Fibroblast of skin of abdomen (primary cell): ENCODE results near the gene LARGE1.

ENCODE experiments used
- DNase-seq: peaks from one replicate; pipeline ENCODE4 v3.0.0-alpha.2; 2013

The LARGE1 gene

GRCh38 chr22:33772745-33773144 lies 147.5 kb downstream of the LARGE1 start:
- DNase-seq, result no peak

- DNase-seq, result no peak
Observed at GRCh38 chr22:33771136-33771535, 149.1 kb downstream of the LARGE1 start.

- DNase-seq, result no peak
Observed at GRCh38 chr22:33770723-33771122, 149.6 kb downstream of the LARGE1 start.

DNA sequence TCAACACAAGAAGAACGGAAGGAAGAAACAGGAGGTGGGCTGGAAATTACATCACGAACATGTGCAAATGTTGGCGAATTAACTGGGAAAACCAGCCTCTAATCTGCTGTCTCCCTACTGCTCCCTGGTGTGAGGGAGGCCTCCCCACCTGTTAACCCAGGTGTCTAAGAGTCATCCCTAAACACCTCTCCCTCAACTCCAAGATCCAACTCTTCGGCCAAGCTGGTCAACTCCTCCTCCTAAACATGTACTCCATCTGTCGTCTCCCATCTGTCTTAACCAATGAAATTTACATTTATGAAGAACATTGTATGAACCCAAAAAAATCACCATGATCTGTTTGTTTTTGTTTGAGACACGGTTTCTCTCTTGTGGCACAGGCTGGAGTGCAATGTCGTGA lies 154.2 kb downstream of the LARGE1 start:
- no peak for DNase-seq

DNA sequence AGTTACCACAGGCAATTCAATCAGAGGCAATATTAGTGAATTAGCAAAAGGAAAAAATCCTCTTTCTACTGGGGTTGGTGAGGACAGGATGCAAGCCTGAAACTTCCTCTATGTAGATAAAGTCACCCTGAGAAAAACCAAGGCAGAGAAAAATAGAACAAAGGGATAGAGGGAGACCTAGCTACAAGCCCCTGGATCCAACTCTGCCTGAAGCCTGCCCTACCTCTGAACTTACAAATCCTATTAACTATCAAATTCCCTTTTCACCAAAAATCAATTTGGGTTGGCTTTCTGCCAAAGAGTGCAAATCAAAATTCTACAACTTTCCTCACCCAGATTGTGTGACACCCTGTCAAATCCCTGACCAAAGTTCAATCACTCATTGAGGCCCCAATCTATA lies 161.3 kb downstream of the LARGE1 start:
- no peak for DNase-seq

DNA sequence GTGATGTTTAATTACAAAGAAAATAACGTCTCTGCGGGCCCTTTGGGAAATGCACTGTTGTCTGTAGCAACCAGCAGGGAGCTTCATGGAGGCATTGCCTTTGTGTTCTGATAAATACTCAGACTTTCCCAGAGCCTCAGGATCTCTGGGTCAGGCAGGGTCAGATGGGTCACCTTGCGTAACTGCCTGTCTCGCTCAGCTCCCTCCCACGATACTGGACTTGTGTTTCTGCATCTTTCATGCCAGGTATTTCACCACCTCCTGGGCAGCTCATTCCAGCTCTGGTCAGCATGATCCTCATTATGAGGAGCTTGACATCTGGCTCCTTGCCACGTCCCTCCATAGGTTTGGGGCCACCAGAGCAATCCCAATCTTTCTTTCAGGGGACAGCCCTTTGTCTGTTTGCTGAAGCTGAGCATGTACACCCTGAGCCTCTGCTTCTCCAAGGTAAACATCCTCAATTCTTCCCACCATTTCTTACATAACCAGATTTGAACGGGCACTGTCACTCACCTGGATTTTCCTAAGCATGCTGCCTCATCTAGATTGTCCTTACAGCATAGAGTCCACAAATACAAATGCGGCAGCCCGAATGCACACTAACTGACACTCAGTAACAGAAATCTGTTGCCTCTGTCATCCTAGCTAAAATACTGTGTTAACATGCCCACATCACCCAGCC lies 162.3 kb downstream of the LARGE1 start:
- DNase-seq, result no peak

GRCh38 chr22:33757041-33757801 lies 163.1 kb downstream of the LARGE1 start:
- no peak for DNase-seq

DNA sequence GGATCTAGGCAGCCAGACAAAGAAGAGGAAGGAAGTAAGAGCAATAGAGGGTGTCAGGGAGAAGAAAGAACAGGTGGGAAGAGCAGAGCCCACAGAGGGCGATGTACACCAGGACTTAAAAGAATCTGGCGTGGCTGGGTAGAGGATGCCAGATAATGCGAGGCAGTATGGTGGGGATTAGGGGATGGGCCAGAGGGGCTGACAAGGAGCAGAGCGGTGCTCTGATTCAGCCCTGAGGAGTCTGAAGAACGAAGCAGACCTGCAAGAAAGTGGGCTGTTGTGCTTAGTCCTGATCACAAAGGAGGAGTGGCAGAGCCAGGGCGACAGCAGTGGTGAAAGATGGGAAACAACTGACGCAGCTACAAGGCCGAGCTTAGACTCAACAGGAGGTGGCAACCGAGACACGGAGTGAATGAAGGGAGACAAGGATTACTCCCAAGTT lies 163.7 kb downstream of the LARGE1 start:
- DNase-seq, result no peak

GRCh38 chr22:33748714-33749113 lies 171.6 kb downstream of the LARGE1 start:
- no peak for DNase-seq

DNA sequence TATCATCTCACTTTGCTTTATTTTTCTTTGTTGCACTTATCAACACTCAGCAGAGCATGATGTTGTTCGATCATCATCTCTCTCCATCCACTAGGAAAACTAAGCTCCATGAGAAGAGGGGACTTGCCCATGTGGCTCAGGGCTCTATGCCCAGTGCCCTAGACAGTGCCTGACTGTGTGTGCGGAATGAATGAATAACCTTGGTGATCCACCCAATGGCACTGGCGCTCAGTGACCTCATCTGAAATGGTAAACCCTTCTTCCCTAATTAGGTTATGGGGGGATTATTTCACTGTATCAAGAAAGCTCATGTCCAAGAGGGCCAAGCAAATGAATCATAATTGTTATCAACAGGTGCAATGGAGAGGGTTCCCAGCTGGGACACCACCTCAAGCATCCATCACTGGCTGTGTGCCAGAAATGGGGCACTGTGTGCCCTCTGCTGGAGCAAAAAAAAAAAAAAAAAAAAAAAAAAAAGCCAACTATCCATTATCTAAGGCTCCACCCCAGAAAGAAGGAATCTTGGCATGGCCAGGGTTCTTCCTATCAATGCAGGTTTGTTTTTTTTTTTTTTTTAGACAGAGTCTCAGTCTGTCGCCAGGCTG lies 172.6 kb downstream of the LARGE1 start:
- no peak for DNase-seq

GRCh38 chr22:33747029-33747428 lies 173.2 kb downstream of the LARGE1 start:
- no peak for DNase-seq

GRCh38 chr22:33746501-33746928 lies 173.8 kb downstream of the LARGE1 start:
- DNase-seq, result no peak

DNA sequence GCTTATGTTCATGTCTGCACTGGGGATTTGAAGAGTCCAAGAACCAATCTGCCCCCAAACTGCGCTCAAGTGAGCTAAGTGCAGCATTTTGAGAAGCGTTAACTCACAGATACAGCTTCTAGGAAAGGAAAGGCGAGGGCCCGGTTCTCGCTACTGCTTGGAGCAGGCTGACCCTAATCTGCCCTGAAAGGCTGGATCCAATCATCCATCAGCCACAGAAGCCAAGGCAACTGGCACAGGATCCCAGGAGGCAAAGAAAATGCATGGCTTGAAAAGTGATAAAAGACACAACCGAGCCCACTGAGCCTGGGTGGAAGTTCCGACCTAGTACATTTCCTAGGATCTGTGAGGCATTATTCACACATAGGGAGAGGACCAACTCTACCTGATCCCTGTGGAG lies 174.8 kb downstream of the LARGE1 start:
- DNase-seq, result no peak

DNA sequence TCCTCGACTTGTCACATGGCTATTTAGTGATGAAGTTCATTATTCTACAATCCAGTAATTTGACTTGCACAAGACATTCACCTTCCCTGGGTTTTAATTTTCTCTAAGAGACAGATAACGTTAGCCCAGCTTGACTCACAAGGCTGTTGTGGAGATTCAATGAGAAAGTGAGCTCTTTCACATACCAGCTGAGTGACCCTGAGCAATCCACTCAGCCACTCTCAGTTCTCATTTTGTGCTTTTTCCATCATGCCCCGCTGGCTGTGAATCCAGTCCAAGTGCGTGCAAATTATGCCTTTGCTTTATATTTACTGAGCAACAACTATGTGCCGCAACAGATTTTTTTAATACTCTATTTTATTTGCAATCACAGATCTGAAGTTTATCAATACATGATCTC lies 176.5 kb downstream of the LARGE1 start:
- DNase-seq, result no peak

DNA sequence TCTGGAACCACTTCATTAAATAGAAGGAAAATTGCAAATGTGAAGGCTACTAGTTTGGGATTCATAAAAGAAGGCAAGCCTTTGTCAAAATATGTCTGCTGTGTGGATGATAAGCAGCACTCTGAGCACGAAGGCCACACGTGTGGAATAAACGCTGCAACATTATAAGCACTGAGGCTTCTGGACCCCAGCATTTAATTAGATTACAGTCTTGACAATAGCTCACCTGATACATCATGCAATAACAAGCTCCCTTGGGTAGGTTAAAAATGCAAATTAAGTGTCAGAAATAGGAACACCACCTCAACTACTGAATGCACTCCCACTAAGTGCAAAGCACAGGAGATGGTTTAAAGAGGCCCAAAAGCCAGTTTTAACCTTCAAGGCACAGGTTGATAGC lies 179.3 kb downstream of the LARGE1 start:
- no peak for DNase-seq

DNA sequence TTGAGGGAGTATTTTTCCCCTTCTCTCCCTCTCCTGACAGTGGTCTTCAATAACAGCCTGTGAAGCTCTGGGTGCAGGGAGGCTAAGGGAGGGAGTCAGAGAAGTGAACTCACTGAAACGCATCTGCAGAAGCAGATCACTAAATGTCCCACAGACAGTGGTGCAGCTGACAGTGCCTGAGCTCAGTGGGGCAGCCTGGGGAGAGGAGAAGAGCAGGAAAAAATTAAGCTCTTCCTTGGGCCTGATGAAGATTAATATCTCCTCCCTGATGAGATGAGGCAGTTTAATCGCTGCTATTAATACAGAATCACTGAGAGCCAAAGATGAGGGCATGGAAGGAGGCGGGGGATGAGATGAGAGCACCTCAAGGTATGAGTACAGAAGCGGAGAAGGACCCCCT lies 180.8 kb downstream of the LARGE1 start:
- DNase-seq, result no peak

DNA sequence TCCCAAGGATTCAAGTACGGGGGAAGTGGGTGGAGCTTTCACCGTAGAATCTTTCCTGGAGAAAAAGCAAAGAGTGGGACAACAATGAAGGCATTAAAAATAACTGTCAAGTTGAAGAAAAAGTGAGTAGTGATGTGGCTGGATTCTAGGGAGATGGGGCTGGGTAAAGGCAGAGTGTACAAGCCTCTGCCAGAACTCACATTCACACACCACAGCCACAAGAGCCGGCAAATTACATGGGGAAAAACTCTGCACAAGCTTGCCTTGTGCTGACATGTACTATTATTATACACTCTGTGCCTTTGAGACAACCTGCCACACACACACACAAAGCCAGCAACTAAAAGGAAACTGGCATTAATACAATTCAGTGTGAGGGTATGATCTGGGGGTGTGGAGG lies 182.6 kb downstream of the LARGE1 start:
- no peak for DNase-seq

DNA sequence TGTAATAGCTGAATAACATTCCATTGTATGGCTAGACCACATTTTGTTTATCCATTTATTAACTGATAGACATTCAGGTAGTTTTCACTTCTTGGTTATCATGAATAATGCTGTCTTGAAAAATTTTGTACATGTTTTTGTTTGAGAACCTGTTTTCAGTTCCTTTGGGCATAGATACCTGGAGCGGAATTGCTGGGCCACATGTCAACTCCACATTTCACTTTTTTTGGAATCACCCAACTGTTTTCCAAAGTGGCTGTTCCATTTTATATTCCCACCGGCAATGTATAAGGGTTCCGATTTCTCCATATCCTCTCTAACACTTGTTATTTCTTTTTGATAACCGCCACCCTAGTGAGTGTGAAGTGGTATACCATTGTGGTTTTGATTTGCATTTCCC lies 184.3 kb downstream of the LARGE1 start:
- no peak for DNase-seq

- no peak for DNase-seq
Observed at GRCh38 chr22:33728847-33729246, 191.4 kb downstream of the LARGE1 start.

GRCh38 chr22:33726294-33726734 lies 194.0 kb downstream of the LARGE1 start:
- peak; percentile 65 for DNase-seq

DNA sequence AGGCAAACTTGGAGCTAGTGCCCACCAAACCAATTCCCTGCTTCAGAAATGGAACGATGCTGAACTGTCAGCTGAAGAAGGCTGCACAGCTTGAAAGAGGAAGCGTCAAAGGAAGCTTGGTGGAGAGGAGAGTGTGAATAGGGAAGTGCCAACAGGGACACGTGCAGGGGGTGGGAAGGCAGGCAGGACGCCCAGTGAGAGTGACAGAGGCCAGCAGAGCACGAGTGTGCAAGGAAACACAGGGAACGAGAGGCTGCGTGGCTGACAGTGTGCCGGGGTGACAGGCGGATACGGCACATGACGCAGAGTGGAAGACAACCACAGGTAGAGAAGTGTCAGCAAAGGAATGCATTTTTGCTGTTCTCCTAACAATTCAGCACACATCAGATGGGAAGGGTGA lies 196.4 kb downstream of the LARGE1 start:
- DNase-seq, result no peak

DNA sequence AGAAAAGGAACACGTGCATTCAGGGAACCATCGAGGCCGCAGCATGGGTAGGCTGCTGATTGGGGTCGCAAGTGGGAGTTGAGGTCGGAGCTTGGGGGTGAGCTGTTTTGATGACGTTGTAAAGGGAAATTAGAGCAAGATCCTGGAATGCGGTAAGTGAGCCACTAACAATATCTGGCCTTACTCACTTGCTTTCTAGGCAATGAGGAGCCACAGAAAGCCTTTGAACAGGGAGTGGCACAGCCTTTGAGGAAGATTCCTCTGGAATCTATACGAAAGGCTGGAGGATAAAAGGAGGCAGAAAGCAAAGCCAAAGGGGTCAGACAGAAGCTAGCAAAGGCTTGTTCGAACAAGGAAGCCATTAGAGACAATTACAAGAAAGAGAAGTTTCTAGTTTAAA lies 197.5 kb downstream of the LARGE1 start:
- no peak for DNase-seq

- no peak for DNase-seq
Observed at GRCh38 chr22:33720166-33720878, 200.0 kb downstream of the LARGE1 start.
